NCI-H1417 treated with DMSO at 0.1 percent for 48 hours (cell line): ENCODE data around the gene EPS8L2.

Source experiments
- DNase-seq: peaks from one replicate; lab custom pipeline; 2025; lab: John Stamatoyannopoulos, UW

Gene EPS8L2

DNA sequence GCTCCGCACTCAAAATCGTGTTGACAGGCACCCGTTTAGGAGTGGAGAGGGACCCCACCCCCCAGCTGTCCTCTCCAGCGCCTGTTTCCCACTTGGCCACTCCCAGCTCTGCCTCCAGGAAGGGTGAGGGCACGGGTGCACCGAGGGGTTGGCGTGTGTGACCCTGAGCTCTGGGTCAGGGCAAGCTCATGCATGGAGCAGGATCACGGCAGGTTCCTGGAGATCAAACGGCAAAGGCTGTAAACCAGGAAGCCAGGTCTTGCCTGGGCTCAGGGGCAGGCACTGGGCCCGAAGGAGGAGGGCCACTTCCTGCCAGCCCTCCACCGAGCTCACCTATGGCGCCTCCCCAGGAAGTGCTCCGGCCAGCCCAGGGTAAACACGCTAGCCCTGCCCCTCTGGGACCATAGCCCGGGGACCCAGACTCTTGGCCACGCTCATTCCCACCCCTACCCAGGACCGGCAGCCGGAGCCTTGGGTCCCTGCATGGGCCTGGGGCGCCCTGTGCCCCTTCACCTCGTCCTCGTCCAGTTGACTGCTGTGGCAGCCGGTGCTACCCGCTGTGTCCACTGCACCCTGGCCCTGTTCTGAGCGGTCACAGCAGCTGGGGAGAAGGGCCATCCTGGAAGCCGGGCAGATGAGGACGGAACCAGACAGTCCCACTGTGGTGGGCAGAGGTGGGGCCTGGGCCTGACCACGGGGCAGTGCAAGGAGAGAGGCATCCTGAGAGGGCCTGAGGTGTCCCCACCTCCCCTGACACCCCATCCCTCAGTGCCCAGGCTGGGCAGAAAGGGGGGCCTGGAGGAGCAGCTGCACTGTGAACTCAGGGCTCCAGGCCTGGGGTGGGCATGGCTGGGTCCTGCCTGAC, 1.0 kb upstream of the EPS8L2 start:
- DNase-seq = no peak

GRCh38 chr11:706439-706956, 467 bp downstream of the EPS8L2 start:
- no peak for DNase-seq

DNA sequence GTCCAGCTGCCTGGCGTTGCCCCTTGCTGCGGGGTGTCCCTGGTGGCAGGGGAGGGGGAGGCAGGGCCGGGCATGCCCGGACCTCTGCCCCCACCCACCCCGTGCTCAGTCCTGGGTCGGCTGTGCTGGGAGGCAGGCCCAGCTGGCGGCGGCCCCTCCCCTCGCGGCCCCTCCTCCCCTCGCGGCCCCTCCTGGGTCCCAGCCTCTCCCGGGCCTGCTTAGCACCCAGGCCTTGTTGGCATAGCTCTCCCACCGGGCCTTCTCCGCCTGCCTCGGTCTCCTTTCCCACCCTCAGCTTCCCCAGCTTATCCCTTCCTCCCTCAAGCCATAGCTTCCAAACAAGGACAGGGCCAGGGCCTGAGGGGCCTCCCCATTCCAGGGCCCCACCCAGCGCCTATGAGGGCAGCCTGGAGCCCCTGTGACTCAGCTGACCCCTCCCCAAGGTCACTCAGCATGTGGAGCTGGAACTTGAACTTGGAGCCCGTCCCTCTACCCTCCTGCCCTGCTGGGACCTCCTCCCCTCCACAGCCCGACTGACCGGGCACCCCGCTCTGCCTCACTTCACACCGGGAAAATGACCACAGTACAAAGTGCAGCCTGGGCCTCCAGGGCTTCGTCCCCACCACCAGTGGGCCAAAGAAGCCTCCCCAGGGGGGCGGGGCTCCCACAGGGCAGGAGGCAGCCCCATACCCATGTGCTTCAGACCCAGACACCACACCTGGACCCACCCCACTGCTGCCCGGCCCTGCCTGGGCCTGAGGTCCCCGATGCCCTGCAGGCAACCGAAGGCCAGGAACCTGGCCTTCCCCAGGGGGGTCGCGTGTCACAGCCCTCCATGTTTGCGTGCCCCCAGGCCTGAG, 1.2 kb downstream of the EPS8L2 start:
- DNase-seq = no peak

DNA sequence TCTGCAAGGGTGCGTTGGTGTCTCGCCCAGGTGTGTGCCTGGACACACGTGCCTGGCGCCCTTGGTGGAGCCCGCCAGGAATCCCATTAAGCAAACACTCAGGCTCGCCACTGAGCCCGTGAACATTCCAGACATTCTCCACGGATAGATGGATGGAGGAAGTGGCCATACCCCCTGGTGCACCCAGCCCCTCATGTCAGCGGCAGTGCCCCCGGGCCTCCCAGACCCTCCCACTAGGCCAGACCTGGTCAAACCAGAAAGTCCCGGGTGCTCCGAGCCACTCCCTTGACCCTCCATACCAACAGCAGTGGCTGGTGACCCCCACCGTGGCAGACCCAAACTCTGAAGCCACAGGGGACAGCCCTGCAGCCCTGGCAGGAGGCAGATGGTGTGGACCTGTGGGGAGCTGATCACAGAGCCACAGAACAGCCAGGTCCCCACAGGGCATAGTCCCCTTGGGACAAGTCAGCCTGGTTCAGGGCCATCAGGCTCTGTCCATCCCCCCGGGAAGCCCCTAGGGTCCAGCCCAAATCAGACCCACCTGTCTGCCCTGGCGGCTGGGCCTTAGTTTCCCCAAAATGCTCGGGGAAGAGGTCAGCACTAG, 1.9 kb downstream of the EPS8L2 start:
- no peak for DNase-seq

DNA sequence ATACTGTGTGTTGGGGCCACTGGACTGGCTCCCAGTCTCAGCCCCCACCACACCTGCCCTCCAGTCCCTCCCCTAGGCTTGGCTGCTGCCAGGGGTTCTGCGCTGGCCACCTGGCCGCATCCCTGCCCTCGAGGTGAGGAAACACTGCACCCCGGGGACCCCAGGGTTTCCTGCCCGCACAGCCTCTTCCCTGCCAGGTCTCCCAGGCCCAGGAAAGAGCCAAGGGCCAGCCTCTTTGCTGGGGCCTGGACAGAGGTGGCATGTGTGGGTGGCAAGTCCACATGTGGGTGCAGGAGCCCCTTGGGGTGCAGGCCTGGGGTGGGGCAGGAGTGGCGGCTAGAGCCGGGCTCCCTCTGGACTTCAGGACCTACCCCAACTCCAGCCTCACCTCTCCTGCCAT, 2.5 kb downstream of the EPS8L2 start:
- no peak for DNase-seq

GRCh38 chr11:709109-709997, 3.3 kb downstream of the EPS8L2 start:
- no peak for DNase-seq

DNA sequence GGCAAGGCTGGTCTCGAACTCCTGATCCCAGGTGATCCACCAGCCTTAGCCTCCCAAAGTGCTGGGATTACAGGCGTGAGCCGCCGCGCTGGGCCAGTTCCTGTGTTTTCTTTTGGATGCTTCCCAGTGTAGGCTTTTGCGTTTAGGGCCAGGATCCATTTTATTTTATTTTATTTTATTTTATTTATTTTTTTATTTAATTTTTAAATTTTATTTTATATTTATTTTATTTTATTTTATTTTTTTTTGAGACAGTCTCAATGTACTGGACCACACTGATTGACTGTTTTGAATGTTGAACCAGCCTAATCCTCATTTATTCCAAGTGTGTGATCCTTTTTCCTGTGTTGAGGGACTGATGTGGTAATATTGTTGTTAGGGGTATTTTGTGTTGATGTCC, 8.4 kb downstream of the EPS8L2 start:
- DNase-seq = no peak

- no peak for DNase-seq
Observed at GRCh38 chr11:719214-720016, 13.4 kb downstream of the EPS8L2 start.

DNA sequence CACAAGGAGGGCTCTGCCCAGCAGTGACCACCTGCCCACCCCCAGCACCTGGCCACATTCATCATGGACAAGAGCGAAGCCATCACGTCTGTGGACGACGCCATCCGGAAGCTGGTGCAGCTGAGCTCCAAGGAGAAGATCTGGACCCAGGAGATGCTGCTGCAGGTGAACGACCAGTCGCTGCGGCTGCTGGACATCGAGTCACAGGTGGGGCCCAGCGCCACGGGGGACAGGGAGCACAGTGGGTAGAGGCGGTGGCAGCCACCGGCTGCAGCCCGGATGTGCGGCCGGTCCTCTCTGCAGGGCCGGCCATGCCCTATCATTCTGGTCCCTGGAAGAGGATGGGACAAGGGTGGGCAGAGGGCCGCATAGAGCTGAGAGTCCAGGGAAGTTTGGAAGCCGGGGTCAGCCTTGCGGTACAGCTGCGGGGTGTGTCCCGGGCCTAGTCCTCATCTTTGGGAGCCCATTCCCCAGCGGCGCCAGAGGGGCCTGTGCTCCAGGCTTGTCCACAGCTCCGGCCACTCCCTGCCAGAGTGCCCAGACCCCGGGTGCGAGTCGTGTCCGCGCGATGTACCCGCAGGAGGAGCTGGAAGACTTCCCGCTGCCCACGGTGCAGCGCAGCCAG, 14.1 kb downstream of the EPS8L2 start:
- DNase-seq = no peak

- no peak for DNase-seq
Observed at GRCh38 chr11:720642-721246, 14.7 kb downstream of the EPS8L2 start.

GRCh38 chr11:721247-721740, 15.3 kb downstream of the EPS8L2 start:
- DNase-seq = no peak

GRCh38 chr11:721741-722345, 15.8 kb downstream of the EPS8L2 start:
- DNase-seq = no peak

DNA sequence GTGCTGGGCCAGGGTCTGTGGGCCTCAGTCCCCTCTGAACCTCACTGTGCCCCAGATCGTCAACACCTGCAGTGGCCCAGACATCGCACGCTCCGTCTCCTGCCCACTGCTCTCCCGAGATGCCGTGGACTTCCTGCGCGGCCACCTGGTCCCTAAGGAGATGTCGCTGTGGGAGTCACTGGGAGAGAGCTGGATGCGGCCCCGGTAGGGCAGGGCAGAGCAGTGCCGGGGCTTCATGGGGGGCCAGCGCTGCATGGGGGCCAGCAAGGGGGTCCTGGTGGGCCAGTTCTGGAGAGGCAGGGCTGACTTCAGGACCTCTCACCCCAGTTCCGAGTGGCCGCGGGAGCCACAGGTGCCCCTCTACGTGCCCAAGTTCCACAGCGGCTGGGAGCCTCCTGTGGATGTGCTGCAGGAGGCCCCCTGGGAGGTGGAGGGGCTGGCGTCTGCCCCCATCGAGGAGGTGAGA, 16.3 kb downstream of the EPS8L2 start:
- DNase-seq = no peak

DNA sequence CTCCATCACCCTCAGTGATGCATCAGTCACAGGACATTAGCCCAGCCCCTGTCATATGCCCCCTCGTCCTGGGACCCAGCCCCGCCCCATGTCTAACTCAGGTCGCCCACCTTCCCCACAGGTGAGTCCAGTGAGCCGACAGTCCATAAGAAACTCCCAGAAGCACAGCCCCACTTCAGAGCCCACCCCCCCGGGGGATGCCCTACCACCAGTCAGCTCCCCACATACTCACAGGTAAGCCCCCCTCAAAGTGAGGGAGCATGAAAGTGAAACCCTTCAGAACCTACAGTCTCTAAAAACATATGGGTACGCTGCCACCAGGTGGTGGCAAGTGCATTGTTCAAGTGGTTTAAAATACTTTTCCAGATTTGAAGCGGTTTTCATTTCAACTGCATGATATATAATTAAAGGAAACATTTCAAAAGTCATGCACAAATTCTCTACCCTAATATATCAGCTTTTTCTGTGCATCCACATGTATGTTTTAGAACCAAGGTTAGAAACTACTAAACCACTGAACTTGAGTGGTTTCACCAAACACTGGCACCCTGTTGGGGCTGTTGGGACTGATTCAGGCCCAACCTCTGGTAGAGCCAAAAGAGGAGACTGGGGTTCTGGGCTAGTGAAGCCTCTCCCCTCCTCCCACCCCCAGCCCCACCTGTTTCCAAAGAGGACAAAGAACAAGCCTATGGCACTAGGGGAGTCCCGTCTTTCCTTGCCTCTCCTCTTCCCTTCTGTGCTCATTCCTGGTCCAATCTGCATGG, 17.3 kb downstream of the EPS8L2 start:
- DNase-seq = no peak

- no peak for DNase-seq
Observed at GRCh38 chr11:724049-724777, 18.2 kb downstream of the EPS8L2 start.

GRCh38 chr11:724778-725386, 18.9 kb downstream of the EPS8L2 start:
- DNase-seq = no peak

DNA sequence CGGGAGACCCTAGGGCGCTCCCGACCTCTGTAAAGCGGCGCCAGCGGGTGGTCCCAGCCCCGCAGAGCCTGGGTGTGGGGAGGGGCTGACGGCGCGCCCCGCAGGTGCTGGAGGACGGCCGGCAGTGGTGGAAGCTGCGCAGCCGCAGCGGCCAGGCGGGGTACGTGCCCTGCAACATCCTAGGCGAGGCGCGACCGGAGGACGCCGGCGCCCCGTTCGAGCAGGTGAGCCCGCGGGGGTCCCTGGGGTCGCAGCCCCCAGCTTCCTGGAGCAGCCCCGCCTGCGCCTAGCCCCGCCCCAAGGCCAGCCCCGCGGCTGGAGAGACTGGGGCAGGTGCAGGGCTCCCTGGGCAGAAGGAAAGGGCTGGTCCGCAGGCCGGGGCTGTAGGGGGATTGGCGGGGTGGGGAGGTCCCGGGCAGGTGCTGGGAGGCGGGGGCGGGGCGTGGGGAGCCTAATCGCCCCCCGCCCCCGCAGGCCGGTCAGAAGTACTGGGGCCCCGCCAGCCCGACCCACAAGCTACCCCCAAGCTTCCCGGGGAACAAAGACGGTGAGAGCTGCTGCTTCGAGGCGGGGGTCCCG, 19.7 kb downstream of the EPS8L2 start:
- no peak for DNase-seq
